Psoas muscle (tissue), 8 donors: ENCODE data around the gene ZIM2. TPM values are rescaled to one million over a fixed set of nuclear protein-coding genes. Genes with fewer than 3 reads are reported as not detected.

Source experiments
- ATAC-seq, 4 donors: fragments of 200-7000 bp; cut with Tn5 transposase; one replicate each; pipeline ENCODE4 v1.9.1; 2020; ENCODE audit warnings: moderate library complexity in 3 of 4, mild to moderate bottlenecking in 2 of 4
- DNase-seq, 2 donors: peaks; one replicate each; pipeline ENCODE4 v3.0.0-alpha.2; 2020
- H3K27ac ChIP-seq: fragments of 200-600 bp; one replicate; pipeline ENCODE4 v1.8.0; 2022
- H3K27me3 ChIP-seq, 3 donors: fragments of 200-600 bp in 1 of 3; one replicate each; pipeline versions ENCODE4 v1.6.1 to v1.8.0; 2013 to 2022; ENCODE audit warnings: low read length in 2 of 3, mild to moderate bottlenecking in 2 of 3, moderate library complexity in 1 of 3; ENCODE audit not compliant: insufficient read depth in 3 of 3
- H3K36me3 ChIP-seq, 2 donors: fragments of 200-600 bp in 1 of 2; one replicate each; pipeline versions ENCODE4 v1.6.1 to v1.8.0; 2013 to 2022; ENCODE audit warnings: low read depth in 1 of 2, mild to moderate bottlenecking in 1 of 2, moderate library complexity in 1 of 2; ENCODE audit not compliant: insufficient read depth in 1 of 2
- H3K4me1 ChIP-seq: fragments of 200-600 bp; one replicate; pipeline ENCODE4 v1.8.0; 2022
- H3K4me3 ChIP-seq: fragments of 200-600 bp; one replicate; pipeline ENCODE4 v1.8.0; 2022; ENCODE audit warnings: mild to moderate bottlenecking
- H3K9me3 ChIP-seq: fragments of 200-600 bp; one replicate; pipeline ENCODE4 v1.8.0; 2022
- CTCF ChIP-seq: fragments of 200-600 bp; IDR thresholded peaks from one replicate; pipeline ENCODE4 v1.8.0; 2022; ENCODE audit warnings: antibody characterized with exemption
- WGBS, 3 donors: extraction: QIAGEN DNeasy Blood & Tissue Kit; methylation state at CpG; one replicate each; pipeline versions ENCODE4 v1.1.6 to v1.1.7; 2013; 5-methylcytosine and 5-hydroxymethylcytosine counted together
- intact Hi-C, 2 donors: fragments of 100-400 bp; cut with DNase I; formaldehyde crosslinking; loops; one replicate each; pipeline versions ENCODE4 v1.11.0 to v1.14.2; 2022
- polyA plus RNA-seq, 3 donors: library from polyadenylated mRNA; stranded (reverse); fragments of 200-250 nt; gene quantifications; one replicate each; pipeline ENCODE4 v1.2.3, GENCODE V29; 2013
- total RNA-seq, 4 donors: library from RNA; stranded (reverse); fragmentation: NEBNext Ultra II Directional in 2 of 4; extraction: Animal tissue kit (Norgen Biotek cat#: 25700) in 2 of 4; gene quantifications; one replicate each; pipeline versions ENCODE4 v1.2.1 to v1.2.4, GENCODE V29; 2021 to 2023
- donor health status: healthy with polysubstance abuse.
- donor health status: DM: no; HTN: no; CAD: no; lungs with moderate emphysema.
- donor health status: Bipolar disorder and iron deficiency.
- donor health status: healthy.
- donor health status: DM: yes; HTN: yes; CAD: no.
- donor health status: DM: no; HTN: no; CAD: no.
- donor health status: DM: no; HTN: no; CAD: no.
- donor health status: DM: yes; HTN: yes; CAD: no.

ZIM2 gene
- total and polyA plus RNA-seq, 7 donors: 0.03 TPM; not detected in 6

GRCh38 chr19:56877069-56877715 lies 36.7 kb upstream of the ZIM2 start:
- WGBS, 3 donors: 63 to 67% (median 63%) methylated on average over 19 of the region's 19 CpGs
- Histone ChIP-seq H3K9me3 (peaks cover 13% of the 10 kb centered on the region), H3K36me3 (no peaks in the 10 kb centered on the region), H3K27me3 (no peaks in the 10 kb centered on the region), H3K27ac (no peak overlapping the region), H3K4me3 (no peak overlapping the region), H3K4me1 (no peaks in the 10 kb centered on the region)
- intact Hi-C loops: no loop called here
- TF ChIP-seq CTCF: no peak
- DNase-seq (no peak), ATAC-seq (no peak)

- Histone ChIP-seq H3K4me3 (no peak overlapping the region), H3K9me3 (peaks cover 10% of the 10 kb centered on the region), H3K27ac (no peak overlapping the region), H3K4me1 (no peaks in the 10 kb centered on the region), H3K27me3 (no peaks in the 10 kb centered on the region), H3K36me3 (no peaks in the 10 kb centered on the region)
- ATAC-seq: no peak
- TF ChIP-seq CTCF: no peak
- 37 to 48% (median 37%) methylated on average over 3 of the region's 3 CpGs for WGBS, 3 donors
- DNase-seq: no peak
- intact Hi-C loops: no loop called here
These were observed 35.2 kb upstream of the ZIM2 start for GRCh38 chr19:56875717-56876116.

GRCh38 chr19:56874530-56874929 lies 34.0 kb upstream of the ZIM2 start:
- H3K9me3 ChIP-seq: peaks cover 10% of the 10 kb centered on the region
- intact Hi-C loops: no loop called here
- no peaks in the 10 kb centered on the region for H3K36me3 ChIP-seq
- DNase-seq (no peak), ATAC-seq (no peak)
- TF ChIP-seq CTCF: no peak
- H3K4me1 ChIP-seq: no peaks in the 10 kb centered on the region
- WGBS, 3 donors: 88 to 93% (median 91%) methylated on average over 4 of the region's 4 CpGs
- no peak overlapping the region for H3K27ac ChIP-seq
- no peaks in the 10 kb centered on the region for H3K27me3 ChIP-seq
- H3K4me3 ChIP-seq: no peak overlapping the region

GRCh38 chr19:56873493-56873892 lies 33.0 kb upstream of the ZIM2 start:
- peaks cover 10% of the 10 kb centered on the region for H3K9me3 ChIP-seq
- no peaks in the 10 kb centered on the region for H3K36me3 ChIP-seq
- ATAC-seq (no peak), DNase-seq (no peak)
- no peak for TF ChIP-seq CTCF
- no peak overlapping the region for H3K4me3 ChIP-seq
- H3K27ac ChIP-seq: no peak overlapping the region
- intact Hi-C loops: no loop called here
- no peaks in the 10 kb centered on the region for H3K4me1 ChIP-seq
- 42 to 61% (median 57%) methylated on average over 5 of the region's 5 CpGs for WGBS, 3 donors
- no peaks in the 10 kb centered on the region for H3K27me3 ChIP-seq

- ATAC-seq: no peak
- Histone ChIP-seq H3K36me3 (no peaks in the 10 kb centered on the region), H3K27ac (no peak overlapping the region), H3K27me3 (no peaks in the 10 kb centered on the region), H3K4me1 (no peaks in the 10 kb centered on the region), H3K4me3 (no peak overlapping the region), H3K9me3 (peaks cover 4% of the 10 kb centered on the region)
- 53 to 72% (median 69%) methylated on average over 8 of the region's 8 CpGs for WGBS, 3 donors
- TF ChIP-seq CTCF: no peak
- no peak for DNase-seq
- intact Hi-C loops: no loop called here
These were observed 29.4 kb upstream of the ZIM2 start for GRCh38 chr19:56869886-56870285.
